ENCODE measurements around the gene B4GALNT3. TPM values are rescaled to one million over a fixed set of nuclear protein-coding genes. Genes with fewer than 3 reads are reported as not detected.
"Not testable (repeated sequence)": the region's sequence is repeated elsewhere in the genome, so short reads cannot be mapped to it uniquely, and the experiment has no call there.

B4GALNT3 gene
- total and polyA plus RNA-seq, 4 donors, result 1.7 to 36.1 (median 13.0) TPM

DNA sequence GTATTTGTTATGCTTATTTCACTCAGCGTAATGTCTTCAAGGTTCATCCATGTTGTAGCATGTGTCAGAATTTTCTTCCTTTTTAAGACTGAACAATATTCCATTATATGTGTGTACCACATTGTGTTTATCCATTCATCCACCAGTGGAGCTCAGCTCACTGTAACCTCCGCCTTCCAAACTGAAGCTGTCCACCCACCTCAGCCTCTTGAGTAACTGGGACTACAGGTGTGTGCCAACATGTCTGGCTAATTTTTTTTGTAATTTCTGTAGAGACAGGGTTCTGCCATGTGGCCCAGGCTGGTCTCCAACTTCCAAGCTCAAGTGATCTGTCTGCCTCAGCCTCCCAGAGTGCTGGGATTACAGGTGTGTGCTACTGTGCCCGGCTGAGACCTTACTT, 37.2 kb upstream of the B4GALNT3 start:
- H3K4me3 ChIP-seq, result no peak overlapping the region

DNA sequence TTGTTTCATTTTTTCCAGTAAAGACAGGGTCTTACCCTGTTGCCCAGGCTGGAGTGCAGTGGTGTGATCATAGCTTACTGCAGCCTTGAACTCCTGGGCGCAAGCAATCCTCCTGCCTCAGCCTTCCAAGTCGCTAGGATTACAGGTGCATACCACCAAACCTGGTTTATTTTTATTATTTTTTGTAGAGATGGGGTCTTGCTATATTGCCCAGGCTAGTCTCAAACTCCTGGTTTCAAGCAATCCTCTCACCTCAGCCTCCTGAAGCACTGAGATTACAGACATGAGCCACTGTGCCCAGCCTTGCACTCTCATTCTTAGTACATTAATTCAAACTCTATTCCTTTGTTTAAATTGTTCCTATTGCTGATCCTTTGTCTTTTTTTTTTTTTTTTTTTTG, 24.0 kb upstream of the B4GALNT3 start:
- H3K4me3 ChIP-seq; DNase-seq; H3K27ac ChIP-seq (ENCODE audit: low read depth in 1 of 2, low read length in 1 of 2); H3K4me1 ChIP-seq (ENCODE audit: control insufficient read depth in 5 of 5, insufficient read depth in 5 of 5, low read length in 5 of 5); ATAC-seq (ENCODE audit: insufficient read depth, low FRiP score); H3K27me3 ChIP-seq (ENCODE audit: control insufficient read depth in 3 of 3, insufficient read depth in 3 of 3, low read length in 2 of 3); H3K9me3 ChIP-seq (ENCODE audit: control insufficient read depth in 4 of 4, insufficient read depth in 3 of 4, low read length in 3 of 4); H3K9ac ChIP-seq (ENCODE audit: insufficient read depth in 1 of 2, low read length in 2 of 2): not testable (repeated sequence)
- WGBS, 2 donors, result 95 to 98% methylated on average over 2 of the region's 2 CpGs
- H3K36me3 ChIP-seq (ENCODE audit: control insufficient read depth in 4 of 4, insufficient read depth in 4 of 4, low read length in 4 of 4), result peaks cover 10 to 19% (median 15%) of the 10 kb centered on the region in 4 donors

More for the DNA sequence above, 37.2 kb upstream of the B4GALNT3 start:
- H3K9ac ChIP-seq (ENCODE audit: insufficient read depth in 1 of 2, low read length in 2 of 2), result no peak overlapping the region
- WGBS, 2 donors, result 94 to 95% methylated on average over 3 of the region's 3 CpGs
- no peak for DNase-seq
- TF ChIP-seq, protein P1, sequence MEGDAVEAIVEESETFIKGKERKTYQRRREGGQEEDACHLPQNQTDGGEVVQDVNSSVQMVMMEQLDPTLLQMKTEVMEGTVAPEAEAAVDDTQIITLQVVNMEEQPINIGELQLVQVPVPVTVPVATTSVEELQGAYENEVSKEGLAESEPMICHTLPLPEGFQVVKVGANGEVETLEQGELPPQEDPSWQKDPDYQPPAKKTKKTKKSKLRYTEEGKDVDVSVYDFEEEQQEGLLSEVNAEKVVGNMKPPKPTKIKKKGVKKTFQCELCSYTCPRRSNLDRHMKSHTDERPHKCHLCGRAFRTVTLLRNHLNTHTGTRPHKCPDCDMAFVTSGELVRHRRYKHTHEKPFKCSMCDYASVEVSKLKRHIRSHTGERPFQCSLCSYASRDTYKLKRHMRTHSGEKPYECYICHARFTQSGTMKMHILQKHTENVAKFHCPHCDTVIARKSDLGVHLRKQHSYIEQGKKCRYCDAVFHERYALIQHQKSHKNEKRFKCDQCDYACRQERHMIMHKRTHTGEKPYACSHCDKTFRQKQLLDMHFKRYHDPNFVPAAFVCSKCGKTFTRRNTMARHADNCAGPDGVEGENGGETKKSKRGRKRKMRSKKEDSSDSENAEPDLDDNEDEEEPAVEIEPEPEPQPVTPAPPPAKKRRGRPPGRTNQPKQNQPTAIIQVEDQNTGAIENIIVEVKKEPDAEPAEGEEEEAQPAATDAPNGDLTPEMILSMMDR (IDR thresholded peaks at IDR 0.05; ENCODE audit: control extremely low read depth, extremely low read depth), result no peak
- no peak for ATAC-seq (ENCODE audit: insufficient read depth, low FRiP score)
- no peaks in the 10 kb centered on the region for H3K4me1 ChIP-seq (ENCODE audit: control insufficient read depth in 5 of 5, insufficient read depth in 5 of 5, low read length in 5 of 5)
- no peak overlapping the region for H3K27ac ChIP-seq (ENCODE audit: low read depth in 1 of 2, low read length in 1 of 2)
- H3K9me3 ChIP-seq (ENCODE audit: control insufficient read depth in 4 of 4, insufficient read depth in 3 of 4, low read length in 3 of 4), result no peaks in the 10 kb centered on the region
- H3K36me3 ChIP-seq (ENCODE audit: control insufficient read depth in 4 of 4, insufficient read depth in 4 of 4, low read length in 4 of 4), result peaks cover 9 to 22% (median 19%) of the 10 kb centered on the region in 4 donors
- no peaks in the 10 kb centered on the region for H3K27me3 ChIP-seq (ENCODE audit: control insufficient read depth in 3 of 3, insufficient read depth in 3 of 3, low read length in 2 of 3)

DNA sequence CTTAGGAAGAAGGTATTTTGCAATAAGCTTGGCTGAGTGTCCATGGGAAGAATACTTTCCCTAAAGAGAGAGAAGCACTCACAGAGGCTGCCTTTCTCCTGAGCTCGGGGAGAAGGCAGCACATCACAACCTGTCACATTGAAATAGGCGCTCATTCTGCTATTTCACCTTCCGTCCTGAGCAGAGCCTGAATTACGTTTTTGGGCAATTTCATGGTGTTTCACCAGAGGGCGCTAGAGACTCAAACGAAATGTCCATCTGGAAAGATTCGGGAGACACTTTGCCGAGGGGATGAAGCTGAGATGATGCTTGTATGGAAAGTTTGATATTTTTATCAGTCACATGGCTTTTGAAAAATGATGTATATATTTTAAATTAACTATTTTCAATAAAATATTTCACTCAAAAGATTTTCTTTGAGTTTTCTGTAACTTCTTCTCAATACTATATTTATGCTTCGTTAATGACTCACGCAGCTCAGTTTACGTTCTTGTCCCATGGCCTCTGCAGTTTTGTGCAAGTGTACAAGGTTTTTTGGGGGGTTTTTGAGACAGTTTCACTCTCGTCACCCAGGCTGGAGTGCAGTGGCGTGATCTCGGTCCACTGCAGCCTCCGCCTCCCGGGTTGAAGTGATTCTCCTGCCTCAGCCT, 17.4 kb upstream of the B4GALNT3 start:
- ATAC-seq (ENCODE audit: insufficient read depth, low FRiP score), result no peak
- peaks cover 0 to 10% (median 4%) of the 10 kb centered on the region in 4 donors for H3K36me3 ChIP-seq (ENCODE audit: control insufficient read depth in 4 of 4, insufficient read depth in 4 of 4, low read length in 4 of 4)
- TF ChIP-seq, protein P1 (IDR thresholded peaks at IDR 0.05; ENCODE audit: control extremely low read depth, extremely low read depth), result peak; percentile 58
- no peak overlapping the region for H3K9ac ChIP-seq (ENCODE audit: insufficient read depth in 1 of 2, low read length in 2 of 2)
- H3K27me3 ChIP-seq (ENCODE audit: control insufficient read depth in 3 of 3, insufficient read depth in 3 of 3, low read length in 2 of 3), result no peaks in the 10 kb centered on the region
- no peak overlapping the region for H3K4me3 ChIP-seq
- no peaks in the 10 kb centered on the region for H3K4me1 ChIP-seq (ENCODE audit: control insufficient read depth in 5 of 5, insufficient read depth in 5 of 5, low read length in 5 of 5)
- no peaks in the 10 kb centered on the region for H3K9me3 ChIP-seq (ENCODE audit: control insufficient read depth in 4 of 4, insufficient read depth in 3 of 4, low read length in 3 of 4)
- peak; percentile 63 to 70 (median 67) for DNase-seq
- no peak overlapping the region for H3K27ac ChIP-seq (ENCODE audit: low read depth in 1 of 2, low read length in 1 of 2)
- 62 to 64% methylated on average over 16 of the region's 16 CpGs for WGBS, 2 donors

DNA sequence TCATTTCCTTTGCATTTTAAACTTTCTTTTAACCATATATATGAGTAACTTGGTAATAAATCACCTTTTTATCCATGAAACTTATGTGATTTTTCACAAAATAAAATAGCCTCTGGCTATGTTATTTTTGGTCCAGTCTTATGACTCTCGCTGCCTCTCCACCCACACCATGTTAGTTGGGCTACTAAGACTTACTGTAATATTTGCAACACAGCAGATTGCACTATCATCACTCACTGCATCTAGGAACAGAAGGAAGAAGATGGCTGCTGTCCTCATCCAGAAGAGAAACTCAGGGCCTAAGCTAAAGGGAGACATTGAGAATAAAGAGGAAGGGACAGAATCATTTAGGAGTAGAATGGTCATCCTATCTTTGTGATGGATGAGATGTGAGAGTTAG, 12.6 kb upstream of the B4GALNT3 start:
- Histone ChIP-seq H3K27me3 (ENCODE audit: control insufficient read depth in 3 of 3, insufficient read depth in 3 of 3, low read length in 2 of 3) (no peaks in the 10 kb centered on the region), H3K9ac (ENCODE audit: insufficient read depth in 1 of 2, low read length in 2 of 2) (no peak overlapping the region), H3K9me3 (ENCODE audit: control insufficient read depth in 4 of 4, insufficient read depth in 3 of 4, low read length in 3 of 4) (no peaks in the 10 kb centered on the region), H3K4me3 (no peak overlapping the region), H3K4me1 (ENCODE audit: control insufficient read depth in 5 of 5, insufficient read depth in 5 of 5, low read length in 5 of 5) (peaks cover 0 to 3% (median 0%) of the 10 kb centered on the region in 5 donors), H3K36me3 (ENCODE audit: control insufficient read depth in 4 of 4, insufficient read depth in 4 of 4, low read length in 4 of 4) (no peaks in the 10 kb centered on the region), H3K27ac (ENCODE audit: low read depth in 1 of 2, low read length in 1 of 2) (no peak overlapping the region)
- ATAC-seq (ENCODE audit: insufficient read depth, low FRiP score) (no peak), DNase-seq (no peak)
- TF ChIP-seq, protein P1 (IDR thresholded peaks at IDR 0.05; ENCODE audit: control extremely low read depth, extremely low read depth), result no peak
- 90 to 95% methylated on average over 1 of the region's 1 CpG for WGBS, 2 donors

Data from lung (tissue), 12 donors.